ENCODE measurements around the gene TTC36. TPM values are rescaled to one million over a fixed set of nuclear protein-coding genes. Genes with fewer than 3 reads are reported as not detected.
"Not testable (repeated sequence)": the region's sequence is repeated elsewhere in the genome, so short reads cannot be mapped to it uniquely, and the experiment has no call there.

The TTC36 gene
- polyA plus RNA-seq (ENCODE audit: insufficient read length) = 3.8 TPM

- no peak for DNase-seq
These were observed at the start of gene TTC36 for GRCh38 chr11:118527109-118527508. Gene TTC36, plus strand, starts transcription at chr11:118527474. Its CDS starts 21 bp downstream, at chr11:118527495.

GRCh38 chr11:118481238-118481637 lies 46.0 kb upstream of the TTC36 start:
- not testable (repeated sequence) for DNase-seq

- no peak for DNase-seq
These were observed 42.9 kb upstream of the TTC36 start for GRCh38 chr11:118484405-118484804.

- DNase-seq = no peak
These were observed 42.0 kb upstream of the TTC36 start for GRCh38 chr11:118485273-118485672.

- DNase-seq = peak; percentile 76
These were observed 38.7 kb upstream of the TTC36 start for GRCh38 chr11:118488480-118489109.

GRCh38 chr11:118491041-118491440 lies 36.2 kb upstream of the TTC36 start:
- no peak for DNase-seq

- no peak for DNase-seq
These were observed 29.4 kb upstream of the TTC36 start for GRCh38 chr11:118497831-118498230.

GRCh38 chr11:118503216-118503615 lies 24.1 kb upstream of the TTC36 start:
- DNase-seq = no peak

- no peak for DNase-seq
These were observed 15.7 kb upstream of the TTC36 start for GRCh38 chr11:118511601-118512000.

- DNase-seq = no peak
These were observed 13.2 kb upstream of the TTC36 start for GRCh38 chr11:118514103-118514502.

- DNase-seq = no peak
These were observed 7.7 kb upstream of the TTC36 start for GRCh38 chr11:118519549-118519948.

- no peak for DNase-seq
These were observed 5.4 kb upstream of the TTC36 start for GRCh38 chr11:118521892-118522311.

GRCh38 chr11:118522571-118523072 lies 4.7 kb upstream of the TTC36 start:
- no peak for DNase-seq

- DNase-seq = no peak
These were observed 2.9 kb upstream of the TTC36 start for GRCh38 chr11:118524356-118524755.

GRCh38 chr11:118524757-118525470 lies 2.4 kb upstream of the TTC36 start:
- no peak for DNase-seq

GRCh38 chr11:118526688-118527087 lies 586 bp upstream of the TTC36 start:
- no peak for DNase-seq

GRCh38 chr11:118528511-118528910 lies 1.2 kb downstream of the TTC36 start:
- DNase-seq = no peak

GRCh38 chr11:118529584-118530175 lies 2.4 kb downstream of the TTC36 start:
- DNase-seq = no peak

GRCh38 chr11:118530180-118530682 lies 3.0 kb downstream of the TTC36 start:
- DNase-seq = peak; percentile 19

- DNase-seq = peak; percentile 69
These were observed 3.7 kb downstream of the TTC36 start, which contains the start of gene TMEM25 for GRCh38 chr11:118530683-118531596. Gene TMEM25, plus strand, starts transcription at chr11:118531192. Its CDS starts 610 bp downstream, at chr11:118531802.

GRCh38 chr11:118531597-118532084 lies 4.4 kb downstream of the TTC36 start:
- no peak for DNase-seq

GRCh38 chr11:118532091-118532490 lies 4.8 kb downstream of the TTC36 start:
- no peak for DNase-seq

Data from hindlimb muscle (tissue), 1 donor.